ENCODE results near the gene TENT4A. TPM values are rescaled to one million over a fixed set of nuclear protein-coding genes. Genes with fewer than 3 reads are reported as not detected.

TENT4A gene
- total and polyA plus RNA-seq, 10 of the 15 experiments (the other 5 are each of a cell fraction or from before 2014, with no cell fraction given) = 1.4 to 30.6 (median 12.5) TPM

GRCh38 chr5:6714226-6715041 is 1.2 kb downstream of the TENT4A start (continued):
- TF ChIP-seq ATF2 (IDR thresholded peaks at IDR 0.05; ENCODE audit: low read length) = no peak
- TF ChIP-seq LARP7 (IDR thresholded peaks at IDR 0.05) = peak; percentile 80; the same call in 1 of the 2 replicates
- TF ChIP-seq MLLT1 (IDR thresholded peaks at IDR 0.05) = no peak
- no peak for TF ChIP-seq CBX5 (IDR thresholded peaks at IDR 0.05; ENCODE audit: low read depth)

- H4K20me1 ChIP-seq (ENCODE audit: control insufficient read depth, insufficient read depth) = peaks cover 16% of the 10 kb centered on the region
- H3K27me3 ChIP-seq (replicated peaks in 1 of 2; ENCODE audit: control insufficient read depth in 2 of 2, insufficient read depth in 2 of 2, low read length in 1 of 2) = no peaks in the 10 kb centered on the region
- peaks cover 23% of the 10 kb centered on the region for H3K4me1 ChIP-seq (ENCODE audit: control insufficient read depth, insufficient read depth, low read length)
- FAIRE-seq (no peak), ATAC-seq (no peak), DNase-seq (ENCODE audit: low read depth, low spot score) (no peak)
- intact Hi-C loops (cut with micrococcal nuclease; ENCODE audit: unreplicated experiment) = loop anchor here (10.0 kb wide), 1 partner anchor 960 kb away; no protein-coding TSS in a partner anchor
- H3K4me2 ChIP-seq (ENCODE audit: control insufficient read depth, insufficient read depth) = peak overlapping the region; percentile 94
- no peaks in the 10 kb centered on the region for H3K9me3 ChIP-seq (replicated peaks; ENCODE audit: control insufficient read depth, insufficient read depth, low read length)
- peak overlapping the region; percentile 43 for H3K9ac ChIP-seq (ENCODE audit: control insufficient read depth, insufficient read depth, low read length)
- peaks cover 64% of the 10 kb centered on the region for H3K79me2 ChIP-seq (ENCODE audit: control insufficient read depth, insufficient read depth, low read length)
- ChIA-PET RAD21 (ENCODE audit: unreplicated experiment) (interaction anchor here (1.4 to 3.8 kb wide), 2 partner anchors 14 to 20 kb away, joined by 4 to 32 read pairs; no protein-coding TSS in a partner anchor), POLR2A (no interaction called here), CTCF (interaction anchor here (1.2 to 3.2 kb wide), 2 partner anchors 21 to 29 kb away, joined by 3 to 16 read pairs; no protein-coding TSS in a partner anchor), SMC1A (ENCODE audit: uncharacterized antibody, unreplicated experiment) (interaction anchor here (4.0 kb wide), 1 partner anchor 13 kb away, joined by 41 read pairs; no protein-coding TSS in a partner anchor)
- peak overlapping the region; percentile 1; the same call in 1 of the 2 replicates for H3K27ac ChIP-seq (ENCODE audit: control insufficient read depth, insufficient read depth)
- BruUV-seq (replicated peaks) = no TSS peak
- WGBS (ENCODE audit: insufficient coverage, insufficient replicate concordance, low lambda C conversion rate, missing lambda C conversion rate) = 12% methylated on average over 6 of the region's 6 CpGs
- peak overlapping the region; percentile 79 for H3K4me3 ChIP-seq
- in situ Hi-C loops (cut with MboI) = no loop called here
- H3K36me3 ChIP-seq (ENCODE audit: control insufficient read depth in 2 of 2, insufficient read depth in 2 of 2, low read length in 1 of 2) = peaks cover 0 to 18% of the 10 kb centered on the region in 2 experiments; a peak in 2 of 4 replicates
- H2AFZ ChIP-seq (ENCODE audit: control insufficient read depth, low read depth, low read length) = no peak overlapping the region
- TF ChIP-seq IRF3 (IDR thresholded peaks at IDR 0.05) (no peak), FOXK2 (IDR thresholded peaks at IDR 0.05) (no peak), NBN (IDR thresholded peaks at IDR 0.05) (no peak), ZBTB33 (IDR thresholded peaks at IDR 0.05) (no peak), ZNF687 (IDR thresholded peaks at IDR 0.05) (no peak)
Measured at GRCh38 chr5:6715271-6715670, 2.0 kb downstream of the TENT4A start.
